Glutamatergic neuron (in vitro differentiated cells): ENCODE measurements around the gene LRRC26. TPM values are rescaled to one million over a fixed set of nuclear protein-coding genes. Genes with fewer than 3 reads are reported as not detected.

ENCODE experiments used
- DNase-seq: peaks from one replicate; pipeline ENCODE4 v3.0.0; 2022
- H3K27ac Mint-ChIP-seq: one replicate; pipeline ENCODE4 v1.8.0; 2020; ENCODE audit warnings: mild to moderate bottlenecking, mixed read lengths, inconsistent platforms; ENCODE audit not compliant: unreplicated experiment
- H3K27me3 Mint-ChIP-seq: one replicate; pipeline ENCODE4 v1.8.0; 2020; ENCODE audit warnings: mild to moderate bottlenecking, moderate library complexity, mixed read lengths, inconsistent platforms; ENCODE audit not compliant: unreplicated experiment
- H3K36me3 Mint-ChIP-seq: one replicate; pipeline ENCODE4 v1.8.0; 2020; ENCODE audit warnings: mild to moderate bottlenecking, mixed read lengths, inconsistent platforms; ENCODE audit not compliant: unreplicated experiment
- H3K4me1 Mint-ChIP-seq: one replicate; pipeline ENCODE4 v1.8.0; 2020; ENCODE audit warnings: mild to moderate bottlenecking, low read depth, mixed read lengths, inconsistent platforms; ENCODE audit not compliant: unreplicated experiment
- H3K4me3 Mint-ChIP-seq: one replicate; pipeline ENCODE4 v1.8.0; 2020; ENCODE audit warnings: mild to moderate bottlenecking, mixed read lengths, inconsistent platforms; ENCODE audit not compliant: unreplicated experiment
- H3K9me3 Mint-ChIP-seq: one replicate; pipeline ENCODE4 v1.8.0; 2020; ENCODE audit warnings: mild to moderate bottlenecking, moderate library complexity, mixed read lengths, inconsistent platforms; ENCODE audit not compliant: unreplicated experiment
- total RNA-seq: library from RNA; stranded (reverse); fragmentation: NEBNext Ultra II Directional; extraction: Animal tissue kit (Norgen Biotek cat#: 25700); gene quantifications from one replicate; pipeline ENCODE4 v1.2.1, GENCODE V29; 2021; ENCODE audit not compliant: unreplicated experiment
- TF ChIP-seq, protein P1 (sequence below): fragments of 200-600 bp; sonication (generic); IDR thresholded peaks from one replicate; pipeline ENCODE4 v1.5.0; 2021; ENCODE audit not compliant: partially characterized antibody, unreplicated experiment

LRRC26 gene
- total RNA-seq, 1 donor from 2014 or later, result 0.98 TPM

DNA sequence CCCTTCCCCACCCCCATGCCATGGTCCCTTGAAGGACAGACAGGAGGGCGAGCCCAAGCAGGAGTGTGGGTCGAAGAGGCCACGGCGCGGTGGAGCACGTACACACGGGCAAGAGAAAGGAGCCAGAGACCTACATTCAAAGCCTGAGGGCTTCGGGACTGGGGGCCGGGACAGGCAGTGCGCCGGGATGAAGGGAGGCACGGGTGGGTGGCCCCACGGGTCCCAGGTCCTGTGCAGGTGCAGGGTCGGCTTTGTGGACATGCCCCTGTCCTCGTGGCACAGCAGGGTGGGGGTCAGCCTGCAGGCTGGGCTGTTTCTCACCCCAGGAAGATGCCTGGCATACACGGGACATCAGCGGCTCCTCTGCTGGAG lies 9.8 kb downstream of the LRRC26 start:
- H3K9me3 Mint-ChIP-seq, result peaks cover 4% of the 10 kb centered on the region
- no peak for DNase-seq
- peaks cover 10% of the 10 kb centered on the region for H3K4me1 Mint-ChIP-seq
- peaks cover 24% of the 10 kb centered on the region for H3K27me3 Mint-ChIP-seq
- no peak overlapping the region for H3K4me3 Mint-ChIP-seq
- H3K36me3 Mint-ChIP-seq, result no peaks in the 10 kb centered on the region
- H3K27ac Mint-ChIP-seq, result no peak overlapping the region
- TF ChIP-seq, protein P1, sequence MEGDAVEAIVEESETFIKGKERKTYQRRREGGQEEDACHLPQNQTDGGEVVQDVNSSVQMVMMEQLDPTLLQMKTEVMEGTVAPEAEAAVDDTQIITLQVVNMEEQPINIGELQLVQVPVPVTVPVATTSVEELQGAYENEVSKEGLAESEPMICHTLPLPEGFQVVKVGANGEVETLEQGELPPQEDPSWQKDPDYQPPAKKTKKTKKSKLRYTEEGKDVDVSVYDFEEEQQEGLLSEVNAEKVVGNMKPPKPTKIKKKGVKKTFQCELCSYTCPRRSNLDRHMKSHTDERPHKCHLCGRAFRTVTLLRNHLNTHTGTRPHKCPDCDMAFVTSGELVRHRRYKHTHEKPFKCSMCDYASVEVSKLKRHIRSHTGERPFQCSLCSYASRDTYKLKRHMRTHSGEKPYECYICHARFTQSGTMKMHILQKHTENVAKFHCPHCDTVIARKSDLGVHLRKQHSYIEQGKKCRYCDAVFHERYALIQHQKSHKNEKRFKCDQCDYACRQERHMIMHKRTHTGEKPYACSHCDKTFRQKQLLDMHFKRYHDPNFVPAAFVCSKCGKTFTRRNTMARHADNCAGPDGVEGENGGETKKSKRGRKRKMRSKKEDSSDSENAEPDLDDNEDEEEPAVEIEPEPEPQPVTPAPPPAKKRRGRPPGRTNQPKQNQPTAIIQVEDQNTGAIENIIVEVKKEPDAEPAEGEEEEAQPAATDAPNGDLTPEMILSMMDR, result no peak

DNA sequence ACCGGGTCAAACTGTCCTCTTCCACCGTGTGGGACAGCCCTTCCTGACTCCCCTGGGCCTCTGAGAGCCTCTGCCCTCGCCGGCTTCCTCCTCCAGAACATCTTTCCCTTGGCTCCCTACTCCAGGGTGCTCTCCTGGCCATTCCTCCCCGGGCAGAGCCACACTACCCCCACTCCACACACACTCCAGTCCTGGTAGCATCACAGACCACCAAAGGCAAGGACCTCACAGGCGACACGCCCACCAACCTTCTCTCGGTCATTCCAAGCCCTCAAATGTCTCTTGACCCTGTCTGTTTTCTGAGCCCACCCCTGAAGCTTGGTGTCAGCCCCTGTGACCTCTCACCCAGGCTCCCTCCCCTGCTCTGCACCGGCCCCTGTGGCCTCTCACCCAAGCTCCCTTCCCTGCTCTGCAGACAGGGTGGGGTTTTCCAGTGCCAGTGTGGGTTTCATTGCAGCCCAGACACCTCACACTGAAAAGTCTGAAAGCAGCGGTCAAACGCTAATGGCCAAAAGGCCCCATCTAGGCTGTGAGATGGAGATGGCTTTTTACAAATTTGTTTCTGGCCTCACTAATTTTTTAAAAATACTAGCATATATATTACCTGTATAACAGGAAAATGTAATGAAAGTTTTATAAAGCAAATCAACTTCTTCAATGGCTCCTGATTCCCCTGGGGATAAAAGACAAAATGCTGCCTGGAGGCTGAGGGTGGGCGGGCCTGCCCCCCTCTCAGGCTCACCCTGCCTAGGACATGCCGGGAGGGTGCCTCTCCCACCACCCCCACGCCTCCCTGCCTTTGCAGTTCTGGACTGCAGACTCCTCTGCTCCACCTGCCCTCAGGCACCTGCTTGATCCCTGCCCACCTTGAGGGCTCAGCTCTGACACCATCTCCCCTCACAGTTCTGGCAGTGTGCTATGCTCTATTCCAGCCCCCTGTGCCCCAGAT lies 10.5 kb downstream of the LRRC26 start:
- H3K36me3 Mint-ChIP-seq, result no peaks in the 10 kb centered on the region
- peaks cover 4% of the 10 kb centered on the region for H3K9me3 Mint-ChIP-seq
- DNase-seq, result no peak
- H3K27me3 Mint-ChIP-seq, result peaks cover 24% of the 10 kb centered on the region
- H3K4me1 Mint-ChIP-seq, result peaks cover 10% of the 10 kb centered on the region
- H3K4me3 Mint-ChIP-seq, result peak overlapping the region; percentile 72
- peak overlapping the region; percentile 29 for H3K27ac Mint-ChIP-seq
- TF ChIP-seq, protein P1, result no peak

DNA sequence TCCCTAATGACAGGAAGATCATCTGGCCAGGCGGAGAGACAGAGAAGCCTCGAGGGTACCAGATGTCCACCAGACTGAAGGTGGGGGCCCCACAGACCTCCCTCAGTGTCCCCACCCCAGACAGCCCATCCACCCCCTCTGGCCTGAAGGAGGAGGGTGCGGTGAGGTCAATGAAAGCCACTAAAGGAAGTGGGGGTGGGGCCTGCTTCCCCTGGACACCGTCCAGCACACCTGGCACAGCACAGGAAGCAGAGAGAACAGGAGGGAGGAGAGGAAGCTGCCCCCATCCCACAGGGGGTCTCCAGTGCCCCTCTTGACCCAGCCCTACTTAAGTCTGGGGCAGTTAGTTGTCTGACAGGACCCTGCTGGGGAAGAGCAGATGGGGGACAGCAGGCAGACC lies 11.2 kb downstream of the LRRC26 start:
- Mint-ChIP-seq H3K4me1 (peaks cover 10% of the 10 kb centered on the region), H3K9me3 (peaks cover 4% of the 10 kb centered on the region), H3K27ac (no peak overlapping the region), H3K36me3 (no peaks in the 10 kb centered on the region), H3K27me3 (peaks cover 24% of the 10 kb centered on the region), H3K4me3 (no peak overlapping the region)
- TF ChIP-seq, protein P1, result no peak
- no peak for DNase-seq

DNA sequence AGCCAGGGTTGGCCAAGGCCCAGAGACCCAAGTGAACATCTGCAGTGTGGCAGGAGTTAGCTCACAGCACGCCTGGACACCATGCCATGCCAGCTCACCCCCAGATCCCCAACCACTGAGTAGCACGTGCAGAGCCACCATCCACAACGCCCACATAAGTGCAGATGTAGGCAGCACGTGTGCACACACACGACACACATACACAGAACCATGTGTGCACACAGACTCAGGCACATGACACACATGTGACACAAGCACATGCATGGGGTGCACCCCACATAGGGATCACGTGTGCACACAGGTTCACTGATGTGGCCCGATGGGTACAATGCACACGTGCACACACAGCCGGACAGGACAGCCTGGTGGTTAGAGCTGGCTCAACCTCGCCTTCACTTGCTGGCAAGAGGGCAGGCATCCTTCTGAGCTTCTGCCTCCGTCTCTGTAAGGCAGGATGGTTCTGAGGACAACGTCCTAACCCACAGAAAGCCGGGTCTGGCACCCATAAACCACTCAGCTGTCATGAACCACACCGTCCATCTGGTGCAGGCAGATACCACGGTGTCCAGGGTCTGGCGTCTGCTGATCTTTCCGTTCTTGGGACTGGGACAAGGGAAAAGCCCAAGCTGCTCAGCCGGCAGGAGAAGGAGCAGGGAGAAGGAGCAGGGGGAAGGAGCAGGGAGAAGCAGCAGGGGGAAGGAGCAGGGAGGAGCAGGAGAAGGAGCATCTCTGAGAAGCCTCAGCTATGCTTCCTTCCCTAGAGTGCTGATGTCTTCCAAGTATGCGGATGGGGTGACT lies 12.0 kb downstream of the LRRC26 start:
- DNase-seq, result no peak
- Mint-ChIP-seq H3K9me3 (peaks cover 2% of the 10 kb centered on the region), H3K36me3 (no peaks in the 10 kb centered on the region), H3K27me3 (peaks cover 18% of the 10 kb centered on the region), H3K27ac (no peak overlapping the region), H3K4me3 (no peak overlapping the region), H3K4me1 (peaks cover 10% of the 10 kb centered on the region)
- TF ChIP-seq, protein P1, result no peak
